Adrenal gland (tissue), 12 donors: Measurements from ENCODE around the gene PIGO. TPM values are rescaled to one million over a fixed set of nuclear protein-coding genes. Genes with fewer than 3 reads are reported as not detected.
A peak's percentile ranks its signal among the peaks of the same experiment; 100 is the strongest.

Experiments
- DNase-seq, 7 donors: peaks; one replicate each; pipeline ENCODE4 v3.0.0-alpha.2; 2019 to 2020
- H3K27ac ChIP-seq, 5 donors: fragments of 200-600 bp; sonication (generic) in 4 of 5; 1 replicate in 3 of 5; 2 replicates in 2 of 5; pipeline versions ENCODE4 v1.5.1 to v1.8.0; 2016 to 2020; ENCODE audit warnings: mild to moderate bottlenecking in 1 of 5
- H3K27me3 ChIP-seq: fragments of 200-600 bp; 2 replicates; pipeline ENCODE4 v1.8.0; 2021
- H3K36me3 ChIP-seq, 2 donors: fragments of 200-600 bp; replicated peaks in 1 of 2; 1 replicate in 1 of 2; 2 replicates in 1 of 2; pipeline versions ENCODE4 v1.5.1 to v1.8.0; 2018 to 2022
- H3K4me1 ChIP-seq, 2 donors: fragments of 200-600 bp; replicated peaks in 1 of 2; 1 replicate in 1 of 2; 2 replicates in 1 of 2; pipeline versions ENCODE4 v1.5.1 to v1.8.0; 2018 to 2021
- H3K4me3 ChIP-seq, 4 donors: fragments of 200-600 bp; sonication (generic) in 3 of 4; one replicate each; pipeline ENCODE4 v1.5.1; 2016 to 2018
- H3K9me3 ChIP-seq, 3 donors: fragments of 200-600 bp; sonication (generic) in 1 of 3; replicated peaks in 1 of 3; 1 replicate in 2 of 3; 2 replicates in 1 of 3; pipeline versions ENCODE4 v1.5.1 to v1.8.0; 2016 to 2021
- CTCF ChIP-seq, 6 experiments: fragments of 450-650 bp in 4 of 6; fragments of 200-600 bp in 2 of 6; sonication (generic) in 1 of 6; IDR thresholded peaks; 1 replicate in 5 of 6; 2 replicates in 1 of 6; pipeline versions ENCODE4 v1.5.1 to v1.8.0; 2016 to 2021; ENCODE audit warnings: antibody characterized with exemption in 6 of 6, mild to moderate bottlenecking in 2 of 6, moderate library complexity in 1 of 6
- POLR2A ChIP-seq, 2 donors: fragments of 450-650 bp; IDR thresholded peaks; one replicate each; pipeline ENCODE4 v1.6.1; 2017; ENCODE audit warnings: antibody characterized with exemption in 2 of 2, mild to moderate bottlenecking in 2 of 2, moderate library complexity in 1 of 2
- WGBS, 4 donors: extraction: QIAGEN DNeasy Blood & Tissue Kit in 2 of 4; methylation state at CpG; one replicate each; pipeline versions ENCODE4 v1.1.5 to v1.1.7; 2013 to 2017; 5-methylcytosine and 5-hydroxymethylcytosine counted together
- intact Hi-C, 2 donors: fragments of 100-400 bp; cut with DNase I; formaldehyde crosslinking; loops; one replicate each; pipeline versions ENCODE4 v1.14.1 to v1.15.0; 2022 to 2023
- polyA plus RNA-seq, 3 donors: library from polyadenylated mRNA; stranded (reverse); fragments of 200-250 nt in 2 of 3; fragments of 350-450 nt in 1 of 3; fragmentation: Illumina TruSeq in 1 of 3; extraction: RNeasy Lipid Tissue Mini Kit (QIAGEN cat#74804) in 1 of 3; gene quantifications; one replicate each; pipeline ENCODE4 v1.2.3, GENCODE V29; 2013 to 2014
- total RNA-seq, 9 donors: library from RNA; depleted of rRNA in 4 of 9; stranded (reverse); fragments of >200 nt in 4 of 9; fragments of 120-200 nt in 1 of 9; fragmentation: NEBNext Ultra II Directional in 1 of 9; extraction: Animal tissue kit (Norgen Biotek cat#: 25700) in 1 of 9; gene quantifications; one replicate each; pipeline versions ENCODE4 v1.1.0 to v1.2.4, GENCODE V29; 2013 to 2023
- donor health status: healthy with polysubstance abuse.
- donor health status: Bipolar disorder and iron deficiency.
- donor health status: DM: yes; HTN: yes; CAD: no.
- donor health status: DM: no; HTN: no; CAD: no.
- donor health status: DM: no; HTN: no; CAD: no.
- donor health status: DM: yes; HTN: yes; CAD: no.

PIGO gene
- total and polyA plus RNA-seq, 12 donors: 19.7 to 37.4 (median 28.9) TPM

- intact Hi-C loops: no loop called here
- WGBS, 4 donors: 76 to 83% (median 79%) methylated on average over 8 of the region's 8 CpGs
- TF ChIP-seq POLR2A (IDR thresholded peaks at IDR 0.05) (no peak), CTCF (IDR thresholded peaks at IDR 0.05) (no peak)
Measured at GRCh38 chr9:35136866-35137265, 40.5 kb upstream of the PIGO start.

GRCh38 chr9:35135988-35136387 lies 39.6 kb upstream of the PIGO start:
- Histone ChIP-seq H3K4me3 (no peak overlapping the region), H3K4me1 (no peaks in the 10 kb centered on the region), H3K36me3 (no peaks in the 10 kb centered on the region), H3K27me3 (no peaks in the 10 kb centered on the region), H3K27ac (no peak overlapping the region), H3K9me3 (no peaks in the 10 kb centered on the region)
- intact Hi-C loops: no loop called here
- TF ChIP-seq POLR2A (IDR thresholded peaks at IDR 0.05) (no peak), CTCF (IDR thresholded peaks at IDR 0.05) (no peak)
- 74 to 77% (median 76%) methylated on average over 7 of the region's 7 CpGs for WGBS, 4 donors
- no peak for DNase-seq

More at GRCh38 chr9:35136866-35137265, 40.5 kb upstream of the PIGO start:
- Histone ChIP-seq H3K9me3 (no peaks in the 10 kb centered on the region), H3K4me3 (no peak overlapping the region), H3K36me3 (no peaks in the 10 kb centered on the region), H3K4me1 (no peaks in the 10 kb centered on the region), H3K27me3 (no peaks in the 10 kb centered on the region), H3K27ac (no peak overlapping the region)
- DNase-seq: no peak

GRCh38 chr9:35134920-35135319 lies 38.5 kb upstream of the PIGO start:
- Histone ChIP-seq H3K9me3 (no peaks in the 10 kb centered on the region), H3K4me1 (no peaks in the 10 kb centered on the region), H3K27me3 (no peaks in the 10 kb centered on the region), H3K36me3 (no peaks in the 10 kb centered on the region), H3K4me3 (no peak overlapping the region), H3K27ac (no peak overlapping the region)
- intact Hi-C loops: no loop called here
- 76 to 89% (median 86%) methylated on average over 6 of the region's 6 CpGs for WGBS, 4 donors
- no peak for DNase-seq
- TF ChIP-seq POLR2A (IDR thresholded peaks at IDR 0.05) (no peak), CTCF (IDR thresholded peaks at IDR 0.05) (no peak)

- intact Hi-C loops: loop anchor here (2.0 to 5.0 kb wide), 4 partner anchors 140 to 360 kb away; no protein-coding TSS in a partner anchor
- TF ChIP-seq POLR2A (IDR thresholded peaks at IDR 0.05) (no peak), CTCF (IDR thresholded peaks at IDR 0.05) (peak; percentile 91 to 97 (median 96))
- Histone ChIP-seq H3K27ac (peak overlapping the region in 4 of 5 donors; percentile 75 to 83 (median 76)), H3K9me3 (no peaks in the 10 kb centered on the region), H3K27me3 (no peaks in the 10 kb centered on the region), H3K36me3 (no peaks in the 10 kb centered on the region), H3K4me3 (peak overlapping the region in 1 of 4 donors; percentile 52), H3K4me1 (peaks cover 26 to 43% of the 10 kb centered on the region in 2 donors)
- 25 to 31% (median 27%) methylated on average over 28 to 30 of the region's 30 CpGs for WGBS, 4 donors
- DNase-seq: peak; percentile 91 to 97 (median 96)
Measured at GRCh38 chr9:35116898-35117551, 20.6 kb upstream of the PIGO start.
